ENCODE measurements around the gene SPDYE6.

The SPDYE6 gene

GRCh38 chr7:102300643-102301221 is 55.5 kb downstream of the SPDYE6 start:
- TF ChIP-seq CTCF (IDR thresholded peaks at IDR 0.05; ENCODE audit: borderline replicate concordance, insufficient read depth, low read depth, low read length), result no peak
- H3K4me3 ChIP-seq (ENCODE audit: low read depth, low read length), result no peak overlapping the region

GRCh38 chr7:102297487-102298218 is 58.6 kb downstream of the SPDYE6 start:
- H3K4me3 ChIP-seq (ENCODE audit: low read depth, low read length), result no peak overlapping the region
- no peak for TF ChIP-seq CTCF (IDR thresholded peaks at IDR 0.05; ENCODE audit: borderline replicate concordance, insufficient read depth, low read depth, low read length)

GRCh38 chr7:102296514-102296913 is 59.7 kb downstream of the SPDYE6 start:
- TF ChIP-seq CTCF (IDR thresholded peaks at IDR 0.05; ENCODE audit: borderline replicate concordance, insufficient read depth, low read depth, low read length), result no peak
- no peak overlapping the region for H3K4me3 ChIP-seq (ENCODE audit: low read depth, low read length)

GRCh38 chr7:102296179-102296438 is 60.1 kb downstream of the SPDYE6 start:
- no peak for TF ChIP-seq CTCF (IDR thresholded peaks at IDR 0.05; ENCODE audit: borderline replicate concordance, insufficient read depth, low read depth, low read length)
- no peak overlapping the region for H3K4me3 ChIP-seq (ENCODE audit: low read depth, low read length)

Data from GM12875 (cell line).